LoVo (cell line): ENCODE data around the gene CALCOCO1.
A peak's percentile ranks its signal among the peaks of the same experiment; 100 is the strongest.
"Not testable (repeated sequence)": the region's sequence is repeated elsewhere in the genome, so short reads cannot be mapped to it uniquely, and the experiment has no call there.

Experiments
- DNase-seq: peaks from one replicate; pipeline ENCODE4 v3.0.0-alpha.2; 2016; ENCODE audit warnings: low spot score

CALCOCO1 gene

DNA sequence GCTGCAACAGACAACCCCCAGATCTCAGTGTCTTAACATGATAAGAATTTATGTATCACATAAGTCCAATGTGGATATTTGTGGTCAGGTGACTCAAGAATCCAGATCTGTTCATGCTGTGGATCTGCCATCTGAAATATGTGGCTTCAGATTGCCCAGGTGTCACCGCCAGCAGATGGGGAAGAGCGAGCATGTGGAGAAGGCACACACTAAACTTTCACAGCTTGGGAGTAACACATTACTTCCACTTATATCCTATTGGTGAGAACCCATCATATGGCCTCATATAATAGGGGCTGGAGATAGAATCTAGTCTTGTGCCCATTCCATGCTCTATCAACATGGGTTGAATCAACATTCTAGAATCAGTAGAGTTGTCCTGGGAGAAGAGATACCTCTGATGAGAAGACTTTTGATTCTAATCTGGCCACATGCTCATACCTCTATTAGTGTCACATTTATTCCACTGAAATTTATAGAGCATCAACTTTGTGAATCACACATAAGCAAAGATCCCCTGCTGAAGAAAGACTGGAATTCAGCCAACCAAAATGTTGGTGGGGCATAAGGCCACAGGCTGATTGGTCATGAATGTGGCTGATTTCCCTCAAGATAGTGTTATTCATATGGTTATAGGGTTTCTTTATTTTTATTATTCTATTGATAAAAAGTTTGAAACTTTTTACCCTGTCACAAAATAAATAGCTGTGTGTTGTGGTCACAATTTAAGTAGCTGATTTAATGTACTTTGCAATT, 6.0 kb upstream of the CALCOCO1 start:
- no peak for DNase-seq

- DNase-seq = no peak
Measured at GRCh38 chr12:53729644-53730043, 2.4 kb upstream of the CALCOCO1 start.

GRCh38 chr12:53728206-53728605, 954 bp upstream of the CALCOCO1 start:
- DNase-seq = no peak

GRCh38 chr12:53726946-53727309, 324 bp downstream of the CALCOCO1 start:
- peak; percentile 34 for DNase-seq

- DNase-seq = peak; percentile 44
Measured at GRCh38 chr12:53726341-53726740, 911 bp downstream of the CALCOCO1 start.

DNA sequence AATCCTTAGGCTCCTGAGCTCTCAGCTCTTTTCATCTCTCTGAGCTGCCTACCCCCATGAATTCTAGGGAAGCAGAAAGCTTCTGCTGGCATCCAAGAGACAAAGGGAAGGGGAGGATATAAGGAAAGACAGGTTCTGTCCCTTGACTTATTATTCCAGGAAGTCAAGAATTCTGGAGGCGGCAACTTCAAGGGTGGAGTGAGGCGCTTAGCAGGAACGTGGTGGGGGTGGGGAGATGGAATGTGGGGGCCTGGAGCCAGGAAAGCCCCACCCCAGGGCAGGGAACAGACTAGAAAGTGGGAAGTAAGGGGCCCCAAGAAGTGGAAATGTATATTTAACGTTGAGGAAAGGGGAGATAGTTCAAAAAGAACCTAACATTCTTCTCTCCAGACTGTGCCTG, 1.4 kb downstream of the CALCOCO1 start:
- DNase-seq = peak; percentile 47

DNA sequence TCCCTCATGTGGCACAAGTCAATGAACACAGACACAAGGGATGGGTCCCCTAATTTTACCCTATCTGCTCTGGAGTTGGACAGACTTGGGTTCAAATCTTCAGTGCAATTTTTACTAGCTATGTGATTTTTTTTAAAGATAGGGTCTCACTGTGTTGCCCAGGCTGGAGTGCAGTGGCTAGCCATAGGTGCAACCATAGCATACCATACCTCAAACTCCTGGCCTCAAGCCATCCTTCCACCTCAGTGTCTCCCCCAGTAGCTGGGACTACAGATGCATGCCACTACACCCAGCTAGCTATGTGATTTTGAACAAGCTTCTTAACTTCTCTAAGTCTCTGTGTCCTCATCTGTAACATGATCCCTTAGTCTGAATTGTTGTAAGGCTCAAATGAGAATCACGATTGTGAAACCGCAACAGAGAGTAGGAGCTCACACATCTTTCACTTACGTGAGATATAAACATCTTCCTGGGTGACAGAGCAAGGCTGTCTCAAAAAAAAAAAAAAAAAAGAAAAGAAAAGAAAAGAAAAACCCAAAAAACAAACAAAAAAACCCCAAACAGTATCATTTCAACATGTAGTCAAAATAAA, 4.7 kb downstream of the CALCOCO1 start:
- DNase-seq = no peak

- no peak for DNase-seq
Measured at GRCh38 chr12:53720946-53721345, 6.3 kb downstream of the CALCOCO1 start.

GRCh38 chr12:53719649-53720048, 7.6 kb downstream of the CALCOCO1 start:
- DNase-seq = no peak

DNA sequence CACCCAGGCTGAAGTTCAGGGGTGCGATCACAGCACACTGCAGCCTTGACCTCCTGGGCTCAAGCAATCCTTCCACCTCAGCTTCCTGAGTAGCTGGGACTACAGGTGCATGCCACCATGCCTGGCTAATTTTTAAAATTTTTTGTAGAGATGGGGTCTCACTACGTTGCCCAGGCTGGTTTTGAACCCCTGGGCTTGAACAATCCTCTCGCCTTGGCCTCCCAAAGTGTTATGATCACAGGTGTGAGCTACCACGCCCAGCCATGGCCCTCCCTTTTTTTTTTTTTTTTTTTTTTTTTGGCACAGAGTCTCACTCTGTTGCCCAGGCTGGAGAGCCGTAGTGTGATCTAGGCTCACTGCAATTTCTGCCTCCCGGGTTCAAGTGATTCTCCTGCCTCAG, 8.7 kb downstream of the CALCOCO1 start:
- DNase-seq = not testable (repeated sequence)

DNA sequence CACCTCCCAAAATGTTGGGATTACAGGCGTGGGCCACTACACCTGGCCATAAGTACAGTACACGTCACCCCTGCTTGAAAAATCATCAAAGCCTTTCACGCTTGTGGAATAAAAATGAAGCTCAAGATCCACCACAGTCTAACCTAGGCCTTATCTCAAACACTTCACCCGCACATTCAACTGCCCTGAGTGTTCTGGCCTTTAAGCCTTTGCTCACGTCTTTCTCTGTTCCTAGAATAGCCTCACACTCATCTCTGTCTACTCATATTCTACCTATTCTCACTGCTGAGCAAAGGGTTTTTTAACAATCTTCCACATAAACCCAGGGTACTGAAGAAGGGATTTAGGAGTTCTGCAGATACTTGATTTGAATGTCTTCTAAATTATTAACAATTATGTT, 9.9 kb downstream of the CALCOCO1 start:
- no peak for DNase-seq

DNA sequence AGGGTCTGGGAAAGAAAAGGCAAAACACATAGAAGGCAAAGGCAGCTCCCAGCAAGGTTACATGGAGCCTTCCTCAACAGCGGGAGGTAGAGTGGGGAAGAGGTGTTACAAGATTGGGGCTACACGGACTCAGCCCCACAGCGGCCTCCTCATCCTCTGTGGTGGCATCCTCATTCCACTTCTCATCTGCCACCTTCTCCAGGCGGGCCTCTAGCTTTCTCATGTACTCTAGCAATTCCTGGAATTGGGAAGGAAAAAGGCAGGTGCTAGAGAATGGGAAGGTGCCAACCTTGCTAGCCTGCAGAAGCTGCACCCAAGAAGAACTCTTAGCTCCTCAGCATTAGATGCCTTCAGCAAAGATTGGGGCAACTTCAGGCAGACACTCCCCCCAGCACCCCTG, 13.2 kb downstream of the CALCOCO1 start:
- no peak for DNase-seq

DNA sequence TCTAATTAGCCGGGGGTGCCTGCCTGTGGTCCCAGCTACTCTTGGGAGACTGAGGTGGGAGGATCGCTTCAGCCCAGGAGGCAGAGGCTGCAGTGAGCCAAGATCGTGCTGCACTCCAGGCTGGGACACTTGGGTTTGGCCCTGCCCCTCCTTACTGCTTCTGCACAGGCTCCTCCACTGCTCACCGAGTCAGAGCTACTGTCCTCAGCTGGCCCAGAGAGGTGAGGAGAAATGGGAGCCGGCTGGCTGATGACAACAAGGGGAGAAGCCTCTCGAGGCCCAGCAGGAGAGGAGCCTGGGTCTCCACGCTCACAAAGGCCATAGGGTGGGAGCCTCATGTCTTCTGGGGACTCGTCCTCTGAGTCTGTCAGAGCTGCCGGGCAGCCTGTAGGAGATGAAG, 13.7 kb downstream of the CALCOCO1 start:
- no peak for DNase-seq

- DNase-seq = no peak
Measured at GRCh38 chr12:53712059-53712643, 15.1 kb downstream of the CALCOCO1 start.

- no peak for DNase-seq
Measured at GRCh38 chr12:53710091-53710490, 17.2 kb downstream of the CALCOCO1 start.

DNA sequence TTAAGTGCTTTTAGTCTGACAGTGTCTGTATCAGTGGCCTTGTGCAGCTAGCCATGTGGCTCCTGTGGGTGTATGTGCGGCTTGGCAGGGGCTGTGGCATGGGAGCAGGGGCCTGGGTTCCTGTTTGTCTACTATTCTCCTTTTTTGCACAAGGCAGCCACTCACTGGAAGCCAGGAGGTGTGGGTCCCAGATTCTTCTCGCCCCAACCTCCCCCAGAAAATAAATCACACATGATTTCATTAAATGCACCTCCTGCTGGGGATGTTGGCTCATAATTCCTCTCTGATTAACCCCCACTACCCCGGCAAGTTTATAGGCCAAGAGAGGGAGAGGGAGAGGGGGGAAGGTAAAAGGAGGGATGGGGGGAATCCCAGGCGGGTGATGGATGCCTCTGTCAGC, 17.6 kb downstream of the CALCOCO1 start:
- no peak for DNase-seq

DNA sequence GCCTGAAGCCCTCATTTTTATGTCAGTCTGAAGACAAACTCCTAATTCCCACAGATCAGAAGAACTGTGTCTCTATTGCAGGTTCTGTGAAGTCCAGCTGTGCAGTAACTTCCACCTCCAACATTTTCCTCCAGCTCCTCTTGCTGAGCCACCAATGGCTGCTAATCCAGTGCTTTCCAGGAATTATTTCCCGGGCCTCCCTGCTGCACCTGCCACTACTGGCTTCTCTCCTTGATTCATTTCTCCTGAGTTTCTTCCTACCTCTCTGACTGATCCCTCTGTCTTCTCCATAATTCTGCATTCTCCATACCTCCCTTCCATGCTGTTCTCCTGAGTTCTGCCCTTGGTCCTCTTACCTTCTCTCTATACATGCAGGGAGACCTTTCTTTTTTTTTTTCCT, 21.2 kb downstream of the CALCOCO1 start:
- no peak for DNase-seq

GRCh38 chr12:53703756-53704155, 23.5 kb downstream of the CALCOCO1 start:
- no peak for DNase-seq

- DNase-seq = peak; percentile 76
Measured at GRCh38 chr12:53701518-53702264, 25.6 kb downstream of the CALCOCO1 start.

DNA sequence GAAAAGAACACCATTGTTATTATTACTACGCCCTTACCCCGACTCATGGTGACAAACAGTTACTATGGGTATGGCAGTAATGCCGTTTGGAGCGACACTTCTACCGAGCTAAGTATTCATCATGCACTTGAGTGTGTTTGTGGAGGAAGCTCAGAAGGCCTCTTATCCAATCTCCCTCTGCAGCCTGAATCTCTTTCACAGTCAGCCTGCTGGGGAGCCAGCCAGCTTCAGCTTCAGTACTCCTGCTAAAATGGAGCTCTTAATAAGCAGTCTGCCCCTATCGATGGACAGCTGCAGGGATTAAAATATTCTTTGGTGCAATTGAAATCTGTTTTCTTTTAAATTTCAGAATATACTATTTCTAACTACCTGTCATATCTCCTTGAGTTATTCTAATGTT, 26.7 kb downstream of the CALCOCO1 start:
- DNase-seq = no peak

- DNase-seq = no peak
Measured at GRCh38 chr12:53699678-53700025, 27.6 kb downstream of the CALCOCO1 start.

- no peak for DNase-seq
Measured at GRCh38 chr12:53698948-53699677, 28.1 kb downstream of the CALCOCO1 start.
